HL-60/S4 treated with retinoic acid at 250 ng/mL for 4 days and 3 days (cell line): ENCODE results near the gene SLC22A13.

Experiments used
- in situ Hi-C: fragments of 300-500 bp; cut with MboI; formaldehyde crosslinking; loops from 2 replicates; pipeline ENCODE4 v1.7.0; 2022; ENCODE audit warnings: low sequenced_read_pairs

SLC22A13 gene

DNA sequence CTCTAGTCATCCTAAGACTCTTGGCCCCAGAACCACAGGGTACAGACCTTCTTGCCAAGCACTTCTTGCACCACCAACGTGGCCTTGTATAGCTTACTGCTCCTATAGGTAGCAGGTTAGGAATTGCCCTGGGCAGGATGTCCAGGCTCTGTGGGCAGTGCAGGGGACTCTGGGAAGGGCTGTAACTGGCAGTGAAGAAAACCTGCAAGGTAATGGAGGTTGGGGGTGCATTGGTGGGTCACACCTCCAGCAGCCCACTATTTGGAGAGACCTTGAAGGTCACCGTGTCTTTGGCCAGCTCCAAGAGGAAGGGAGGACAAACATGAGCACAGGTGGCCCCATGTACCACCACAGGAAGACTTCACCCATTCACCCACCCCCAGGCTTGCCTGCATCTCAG is 59.6 kb downstream of the SLC22A13 start:
- in situ Hi-C loops = no loop called here

DNA sequence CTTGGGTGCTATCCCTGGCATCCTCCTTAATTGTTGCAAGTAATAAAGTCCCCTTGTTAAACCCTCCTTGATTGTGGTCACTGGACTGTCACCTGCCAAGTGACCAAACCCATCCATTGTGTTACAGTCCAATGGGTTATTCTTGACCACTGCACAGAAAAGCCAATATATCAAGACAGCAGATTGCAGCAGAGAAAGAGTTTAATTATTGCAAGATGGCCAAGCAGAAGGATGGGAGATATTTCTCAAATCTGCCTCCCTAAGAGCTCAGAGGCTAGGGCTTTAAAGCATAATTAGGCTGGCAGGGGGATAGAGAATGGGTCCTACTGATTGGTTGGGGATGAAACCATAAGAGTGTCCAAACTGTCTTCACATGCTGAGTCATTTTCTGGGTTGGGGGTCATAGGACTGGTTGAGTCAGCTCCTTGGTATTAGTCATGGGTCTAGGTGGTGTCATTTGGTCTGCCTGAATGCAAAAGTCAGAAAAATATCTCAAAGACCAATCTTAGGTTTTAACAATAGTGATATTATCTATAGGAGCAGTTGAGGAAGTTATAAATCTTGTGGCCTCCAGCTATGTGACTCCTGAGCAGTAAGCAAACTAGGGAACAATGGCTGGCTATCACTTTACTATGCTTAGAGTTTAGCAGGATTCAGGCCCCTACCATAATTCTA is 61.9 kb downstream of the SLC22A13 start:
- in situ Hi-C loops = no loop called here
